ENCODE results near the gene TMEM30B.

- TF ChIP-seq SUZ12 (IDR thresholded peaks at IDR 0.05; ENCODE audit: low read length): no peak
- TF ChIP-seq POLR2A (IDR thresholded peaks at IDR 0.05; ENCODE audit: control extremely low read depth in 1 of 2, low read depth in 2 of 2, low read length in 2 of 2): no peak
- TF ChIP-seq, protein P1, sequence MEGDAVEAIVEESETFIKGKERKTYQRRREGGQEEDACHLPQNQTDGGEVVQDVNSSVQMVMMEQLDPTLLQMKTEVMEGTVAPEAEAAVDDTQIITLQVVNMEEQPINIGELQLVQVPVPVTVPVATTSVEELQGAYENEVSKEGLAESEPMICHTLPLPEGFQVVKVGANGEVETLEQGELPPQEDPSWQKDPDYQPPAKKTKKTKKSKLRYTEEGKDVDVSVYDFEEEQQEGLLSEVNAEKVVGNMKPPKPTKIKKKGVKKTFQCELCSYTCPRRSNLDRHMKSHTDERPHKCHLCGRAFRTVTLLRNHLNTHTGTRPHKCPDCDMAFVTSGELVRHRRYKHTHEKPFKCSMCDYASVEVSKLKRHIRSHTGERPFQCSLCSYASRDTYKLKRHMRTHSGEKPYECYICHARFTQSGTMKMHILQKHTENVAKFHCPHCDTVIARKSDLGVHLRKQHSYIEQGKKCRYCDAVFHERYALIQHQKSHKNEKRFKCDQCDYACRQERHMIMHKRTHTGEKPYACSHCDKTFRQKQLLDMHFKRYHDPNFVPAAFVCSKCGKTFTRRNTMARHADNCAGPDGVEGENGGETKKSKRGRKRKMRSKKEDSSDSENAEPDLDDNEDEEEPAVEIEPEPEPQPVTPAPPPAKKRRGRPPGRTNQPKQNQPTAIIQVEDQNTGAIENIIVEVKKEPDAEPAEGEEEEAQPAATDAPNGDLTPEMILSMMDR (IDR thresholded peaks at IDR 0.05; ENCODE audit: control extremely low read depth in 1 of 3, insufficient read depth in 1 of 3, low read depth in 1 of 3, low read length in 3 of 3): no peak
- no peak for TF ChIP-seq EP300 (IDR thresholded peaks at IDR 0.05; ENCODE audit: borderline replicate concordance in 1 of 2, low read depth in 2 of 2, low read length in 2 of 2)
- no peak for TF ChIP-seq POLR2AphosphoS5 (IDR thresholded peaks at IDR 0.05; ENCODE audit: low read depth, low read length)
- TF ChIP-seq ZNF274 (IDR thresholded peaks at IDR 0.05; ENCODE audit: borderline replicate concordance, extremely low read depth, low read length): no peak
- TF ChIP-seq CHD1 (IDR thresholded peaks at IDR 0.05; ENCODE audit: low read depth, low read length): no peak
- no peak for TF ChIP-seq CEBPB (IDR thresholded peaks at IDR 0.05; ENCODE audit: low read depth, low read length)
- no peak for TF ChIP-seq EZH2 (IDR thresholded peaks at IDR 0.05; ENCODE audit: low read depth, low read length, severe bottlenecking)
- TF ChIP-seq USF2 (IDR thresholded peaks at IDR 0.05; ENCODE audit: low read length): no peak
- no peak for TF ChIP-seq SP4 (IDR thresholded peaks at IDR 0.05; ENCODE audit: low read length)
Observed at GRCh38 chr14:61323970-61324369, 42.8 kb upstream of the TMEM30B start.

Data from H1 (cell line).